ENCODE data around the gene MRPS11.
A peak's percentile ranks its signal among the peaks of the same experiment; 100 is the strongest.
"Not testable (repeated sequence)": the region's sequence is repeated elsewhere in the genome, so short reads cannot be mapped to it uniquely, and the experiment has no call there.

MRPS11 gene

DNA sequence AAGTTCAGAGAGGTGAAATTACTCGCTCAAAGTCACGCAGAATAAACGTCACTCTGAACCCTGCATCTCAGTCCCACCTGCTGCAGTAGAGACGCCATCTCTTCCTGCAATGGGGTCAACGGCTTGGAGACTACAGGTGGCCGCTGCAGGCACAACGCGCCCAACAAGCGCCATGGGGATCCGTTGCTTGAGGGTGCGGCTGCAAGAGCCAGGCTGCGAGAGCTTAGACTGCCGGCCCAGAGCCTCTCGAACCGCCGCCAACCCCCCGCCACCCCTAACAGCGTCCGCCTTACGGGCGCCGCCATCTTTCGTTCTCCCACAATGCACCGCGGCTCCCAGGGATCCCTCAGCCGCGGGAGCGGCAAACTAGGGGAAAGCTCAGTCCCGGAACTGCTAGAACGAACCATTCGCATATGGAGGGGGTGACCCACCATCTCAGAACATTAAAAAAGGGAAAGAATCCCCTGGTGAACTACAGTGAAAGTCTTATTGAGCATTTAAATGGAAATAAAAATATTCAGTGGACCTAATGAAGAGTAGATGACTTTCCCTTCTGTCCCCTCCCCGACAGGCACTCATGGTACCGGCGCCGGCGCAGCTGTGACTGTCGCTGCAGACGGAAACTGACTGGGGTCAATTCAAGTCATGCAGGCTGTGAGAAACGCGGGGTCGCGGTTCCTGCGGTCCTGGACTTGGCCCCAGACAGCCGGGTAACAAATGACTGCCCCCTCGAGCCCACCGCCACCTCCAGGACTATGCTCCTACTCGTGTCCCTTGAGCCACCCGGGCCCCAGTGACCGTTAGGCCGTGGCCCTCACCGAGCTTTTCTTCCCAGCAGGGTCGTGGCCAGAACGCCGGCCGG lies at the start of gene MRPS11, which contains the start of gene MRPL46:
TSS of gene MRPS11 (plus strand) at position 636 of the 862 bp plus-strand sequence. CDS start at position 646, 10 bp downstream.
TSS of gene MRPL46 (minus strand) at position 316 of the 862 bp plus-strand sequence. CDS start at position 305, 11 bp downstream.
- peak; percentile 32 for DNase-seq

DNA sequence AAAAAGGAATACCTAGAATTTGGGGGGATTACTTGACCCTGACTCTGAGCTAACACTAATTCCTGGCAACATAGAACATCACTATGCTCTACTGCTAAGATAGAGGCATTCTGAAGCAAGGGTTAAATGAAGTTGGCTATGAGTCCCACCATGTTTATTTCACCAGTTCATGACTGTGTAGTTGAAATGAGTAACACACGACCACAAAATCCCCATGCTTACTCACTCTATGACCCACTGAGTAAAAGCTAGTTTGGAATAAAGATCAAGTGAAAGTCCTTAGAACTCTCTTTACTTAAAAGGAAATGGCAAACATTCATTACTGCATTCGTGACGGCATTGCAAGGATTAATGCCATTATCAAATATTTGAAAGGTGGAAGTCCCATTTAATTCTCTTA lies 47.7 kb upstream of the MRPS11 start:
- DNase-seq: no peak

DNA sequence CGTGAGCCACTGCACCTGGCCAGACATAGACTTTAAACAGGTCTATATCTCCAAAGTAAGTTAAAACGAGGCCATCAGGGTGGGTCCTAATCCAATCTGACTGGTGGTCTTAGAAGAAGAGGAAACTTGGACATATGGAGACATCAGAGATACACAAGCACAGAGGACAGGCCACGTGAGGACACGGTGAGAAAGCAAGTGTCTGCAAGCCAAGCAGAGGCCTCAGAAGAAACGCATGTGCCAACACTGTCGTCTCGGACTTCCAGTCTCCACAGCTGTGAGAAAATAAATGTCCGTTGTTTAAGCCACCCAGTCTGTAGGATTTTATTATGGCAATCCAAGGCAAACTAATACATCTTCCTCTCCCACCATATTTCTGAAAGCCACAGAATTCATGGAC lies 44.2 kb upstream of the MRPS11 start:
- DNase-seq: no peak

DNA sequence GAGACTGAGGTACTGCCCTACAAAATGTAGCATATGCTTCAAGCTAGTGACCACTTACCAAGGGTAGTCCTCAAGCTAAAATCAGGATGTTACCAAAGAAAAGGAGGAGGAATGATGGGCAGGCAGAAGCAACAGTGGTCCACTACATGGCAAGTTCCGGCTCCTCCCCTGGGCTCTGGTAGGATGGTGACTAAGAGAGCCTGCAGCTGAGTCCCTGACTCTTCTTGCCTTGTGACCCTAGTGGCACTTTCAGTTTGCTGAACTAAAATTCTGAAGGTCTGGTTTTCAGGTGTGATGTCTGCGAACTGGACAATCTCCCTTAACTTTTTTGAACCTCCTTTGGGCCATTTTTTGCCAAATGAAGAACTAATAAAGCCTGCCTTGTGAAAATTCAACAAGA lies 41.2 kb upstream of the MRPS11 start:
- no peak for DNase-seq

- DNase-seq: no peak
Measured at GRCh38 chr15:88428053-88428452, 39.5 kb upstream of the MRPS11 start.

- no peak for DNase-seq
Measured at GRCh38 chr15:88428805-88429605, 38.5 kb upstream of the MRPS11 start.

GRCh38 chr15:88430051-88430450 lies 37.5 kb upstream of the MRPS11 start:
- no peak for DNase-seq

DNA sequence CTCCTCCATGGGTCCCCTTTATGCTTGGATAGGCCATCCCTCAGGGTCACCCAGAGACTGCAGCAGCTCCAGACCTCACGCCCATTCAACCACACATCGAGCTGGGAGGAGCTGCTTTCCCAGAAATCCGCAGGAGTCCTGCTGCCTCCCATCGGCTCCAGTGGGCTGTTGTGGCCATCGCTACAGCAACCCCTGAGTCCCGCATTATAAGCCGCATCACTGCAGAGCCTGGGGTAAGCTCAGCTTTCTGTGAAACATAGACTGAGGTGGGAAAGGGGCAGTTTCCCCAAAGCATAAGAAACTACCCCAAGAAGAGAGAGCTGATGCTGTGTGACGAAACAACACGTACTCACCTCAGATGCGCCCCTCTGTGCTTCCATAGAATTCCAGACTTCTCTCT lies 36.1 kb upstream of the MRPS11 start:
- DNase-seq: no peak

DNA sequence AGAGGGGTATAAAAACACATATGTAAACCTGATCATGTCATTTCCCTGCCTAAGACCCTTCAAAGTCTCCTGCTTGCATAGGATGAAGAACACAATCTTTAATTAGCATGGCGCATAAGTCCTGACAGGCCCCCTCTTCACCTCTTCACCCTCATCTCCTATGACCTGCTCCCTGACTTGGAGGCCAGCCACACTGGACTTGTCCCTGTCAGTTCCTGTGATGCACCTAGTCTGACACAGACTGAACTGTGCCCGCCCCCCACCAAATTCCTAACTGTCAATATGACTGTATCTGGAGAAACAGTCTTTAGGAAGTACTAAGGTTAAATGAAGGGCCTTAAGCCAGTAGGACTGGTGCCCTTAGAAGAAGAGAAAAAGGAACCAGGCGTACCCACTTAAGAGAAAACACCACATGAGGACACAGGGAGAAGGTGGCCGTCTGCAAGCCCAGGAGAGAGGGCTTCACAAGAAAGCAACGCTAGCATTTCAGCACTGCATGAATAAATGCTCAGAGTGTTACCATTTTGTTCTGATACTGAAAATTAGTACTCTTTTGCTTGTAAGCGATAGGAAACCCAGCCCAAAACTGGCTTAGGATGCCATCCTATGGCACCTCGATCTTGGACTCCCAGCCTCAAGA lies 34.3 kb upstream of the MRPS11 start:
- no peak for DNase-seq

DNA sequence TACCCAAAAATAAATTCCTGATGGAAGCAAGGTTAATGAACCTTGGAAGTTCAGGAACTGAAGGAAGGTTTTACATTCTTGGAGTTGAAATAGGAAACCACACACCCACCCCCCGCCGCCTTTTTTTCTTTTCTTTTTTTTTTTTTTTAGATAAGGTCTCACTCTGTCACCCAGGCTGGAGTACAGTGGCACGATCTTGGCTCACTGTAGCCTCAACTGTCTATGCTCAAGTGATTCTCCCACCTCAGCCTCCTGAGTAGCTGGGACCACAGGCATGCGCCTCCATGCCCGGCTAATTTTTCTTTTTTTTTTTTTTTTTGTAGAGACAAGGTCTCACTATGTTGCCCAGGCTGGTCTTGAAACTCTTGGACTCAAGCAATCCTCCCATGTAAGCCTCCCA lies 33.4 kb upstream of the MRPS11 start:
- not testable (repeated sequence) for DNase-seq

GRCh38 chr15:88438181-88438580 lies 29.3 kb upstream of the MRPS11 start:
- no peak for DNase-seq

GRCh38 chr15:88440021-88440420 lies 27.5 kb upstream of the MRPS11 start:
- no peak for DNase-seq

GRCh38 chr15:88441076-88441730 lies 26.3 kb upstream of the MRPS11 start:
- no peak for DNase-seq

DNA sequence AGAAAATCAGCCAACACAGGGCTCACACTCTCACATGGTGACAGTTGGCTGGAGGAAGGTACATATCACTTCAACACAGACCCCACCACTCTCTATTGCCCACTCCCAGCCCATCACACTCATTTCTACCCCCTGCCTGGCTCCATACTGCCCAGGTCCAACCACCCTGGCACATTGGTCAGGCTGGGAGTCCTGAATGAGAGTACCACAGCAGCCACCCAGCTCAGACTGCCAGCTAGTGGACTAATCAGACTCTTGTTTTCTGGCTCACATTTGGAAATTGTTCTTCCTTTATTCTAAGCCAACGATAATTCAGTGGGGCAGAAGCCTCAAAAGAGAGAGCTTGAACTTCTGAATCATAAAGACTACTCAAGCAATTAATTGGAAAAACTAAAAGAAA lies 20.3 kb upstream of the MRPS11 start:
- no peak for DNase-seq

GRCh38 chr15:88447741-88448140 lies 19.8 kb upstream of the MRPS11 start:
- DNase-seq: no peak

GRCh38 chr15:88448991-88449461 lies 18.5 kb upstream of the MRPS11 start:
- DNase-seq: no peak

DNA sequence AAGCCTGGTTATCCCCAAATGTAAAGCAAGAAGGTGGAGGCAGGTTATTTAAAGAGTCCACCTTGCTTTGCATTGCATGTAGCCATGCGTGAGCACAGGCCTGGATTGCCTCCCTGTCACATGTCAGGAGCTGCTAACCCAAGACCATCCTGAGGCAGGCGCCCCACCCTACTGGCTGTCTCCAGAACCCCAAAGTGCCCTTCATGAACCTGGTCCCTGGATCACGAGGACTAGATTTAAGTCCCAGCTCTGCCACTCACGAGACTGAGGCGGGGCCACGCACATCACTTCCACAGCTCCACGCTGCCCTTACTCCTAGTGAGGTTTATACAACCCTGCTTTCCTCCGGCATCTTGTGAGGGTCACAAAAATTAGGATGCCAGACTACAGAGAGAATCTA lies 17.9 kb upstream of the MRPS11 start:
- DNase-seq: no peak

- DNase-seq: peak; percentile 10
Measured at GRCh38 chr15:88450125-88450798, 17.2 kb upstream of the MRPS11 start.

DNA sequence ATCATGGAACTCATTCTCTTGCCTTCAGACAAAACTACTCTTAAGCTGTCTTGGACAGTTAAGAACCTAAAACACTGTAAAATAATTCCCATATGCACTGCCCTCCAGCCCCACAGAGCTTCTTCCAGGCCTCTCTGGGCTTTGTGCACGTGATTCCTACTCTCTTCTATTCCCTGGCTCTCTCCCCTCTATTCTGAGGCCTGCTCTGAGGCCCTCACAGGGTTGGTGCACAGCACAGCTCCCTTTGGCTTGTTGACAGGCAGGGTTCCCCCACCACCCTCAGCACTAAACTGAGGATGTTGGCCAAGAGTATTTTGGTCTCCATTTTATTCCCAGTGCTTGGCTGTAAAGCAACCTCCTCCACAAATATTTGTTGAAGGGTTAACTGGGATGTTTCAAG lies 13.9 kb upstream of the MRPS11 start:
- DNase-seq: no peak

- DNase-seq: no peak
Measured at GRCh38 chr15:88454236-88454635, 13.3 kb upstream of the MRPS11 start.

- no peak for DNase-seq
Measured at GRCh38 chr15:88454867-88455810, 12.4 kb upstream of the MRPS11 start.
